Osteocyte (in vitro differentiated cells): ENCODE measurements around the gene BMAL1. TPM values are rescaled to one million over a fixed set of nuclear protein-coding genes. Genes with fewer than 3 reads are reported as not detected.

ENCODE experiments used
- DNase-seq: peaks from one replicate; pipeline ENCODE4 v3.0.0; 2021; ENCODE audit warnings: mixed read lengths; ENCODE audit not compliant: unreplicated experiment; ENCODE audit errors: extremely low spot score
- H3K27ac Mint-ChIP-seq: one replicate; pipeline ENCODE4 v1.8.0; 2021; ENCODE audit warnings: mild to moderate bottlenecking, mixed read lengths; ENCODE audit not compliant: unreplicated experiment
- H3K27me3 Mint-ChIP-seq: one replicate; pipeline ENCODE4 v1.8.0; 2021; ENCODE audit warnings: mixed read lengths; ENCODE audit not compliant: unreplicated experiment
- H3K36me3 Mint-ChIP-seq: one replicate; pipeline ENCODE4 v1.8.0; 2021; ENCODE audit warnings: mixed read lengths; ENCODE audit not compliant: unreplicated experiment
- H3K4me1 Mint-ChIP-seq: one replicate; pipeline ENCODE4 v1.8.0; 2021; ENCODE audit warnings: mixed read lengths; ENCODE audit not compliant: unreplicated experiment
- H3K4me3 Mint-ChIP-seq: one replicate; pipeline ENCODE4 v1.8.0; 2021; ENCODE audit warnings: mild to moderate bottlenecking, moderate library complexity, mixed read lengths; ENCODE audit not compliant: unreplicated experiment
- H3K9me3 Mint-ChIP-seq: one replicate; pipeline ENCODE4 v1.8.0; 2021; ENCODE audit warnings: mixed read lengths; ENCODE audit not compliant: unreplicated experiment
- CTCF ChIP-seq: fragments of 200-600 bp; sonication (generic); IDR thresholded peaks from 2 replicates; pipeline ENCODE4 v1.5.0; 2021; ENCODE audit warnings: antibody characterized with exemption, mild to moderate bottlenecking, moderate library complexity
- total RNA-seq: library from RNA; stranded (reverse); gene quantifications from 2 replicates; pipeline ENCODE4 v1.2.1, GENCODE V29; 2021

Gene BMAL1
- total RNA-seq, 1 donor from 2014 or later = 25.3 TPM

GRCh38 chr11:13289081-13289480 is 11.5 kb downstream of the BMAL1 start:
- Mint-ChIP-seq H3K4me1 (peaks cover 26% of the 10 kb centered on the region), H3K27ac (no peak overlapping the region), H3K36me3 (no peaks in the 10 kb centered on the region), H3K9me3 (no peaks in the 10 kb centered on the region), H3K27me3 (no peaks in the 10 kb centered on the region), H3K4me3 (no peak overlapping the region)
- no peak for DNase-seq
- TF ChIP-seq CTCF = peak; percentile 16

DNA sequence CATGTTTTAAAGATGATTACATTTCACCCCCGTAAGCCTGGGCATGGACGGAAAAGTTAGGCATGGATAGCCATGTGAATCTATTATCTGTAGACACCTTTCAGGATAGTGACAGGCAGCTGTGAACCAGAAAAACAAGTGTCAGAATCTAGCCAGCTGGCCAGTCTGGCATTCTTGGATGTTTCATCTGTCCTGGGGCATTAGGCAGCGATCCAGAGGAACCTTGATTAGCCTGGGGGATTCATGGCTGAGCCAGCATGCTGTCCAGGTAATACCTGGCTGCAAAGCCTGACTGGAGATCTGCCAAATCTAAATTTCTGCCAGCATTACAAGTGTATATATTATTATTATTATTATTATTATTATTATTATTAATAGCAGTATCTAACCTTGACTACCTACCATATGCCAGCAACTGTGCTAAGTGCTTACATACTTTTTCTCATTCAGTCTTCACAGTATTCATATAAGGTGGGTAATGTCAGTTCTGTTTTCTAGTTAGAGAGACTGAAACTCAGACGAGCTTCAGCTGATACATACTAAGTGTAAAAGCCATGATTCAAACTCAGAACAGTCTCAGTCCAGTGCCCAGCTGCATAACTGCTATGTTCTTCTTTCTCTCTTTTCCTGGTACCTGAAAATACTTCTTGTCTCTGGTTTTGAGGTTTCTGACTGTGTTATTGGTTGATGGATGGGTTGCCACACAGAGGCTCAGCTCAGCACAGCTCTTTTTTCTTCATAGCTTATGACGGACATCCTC is 12.8 kb downstream of the BMAL1 start:
- Mint-ChIP-seq H3K4me1 (peaks cover 26% of the 10 kb centered on the region), H3K9me3 (no peaks in the 10 kb centered on the region), H3K27ac (no peak overlapping the region), H3K27me3 (no peaks in the 10 kb centered on the region), H3K4me3 (no peak overlapping the region), H3K36me3 (no peaks in the 10 kb centered on the region)
- no peak for DNase-seq
- no peak for TF ChIP-seq CTCF

- Mint-ChIP-seq H3K36me3 (no peaks in the 10 kb centered on the region), H3K9me3 (no peaks in the 10 kb centered on the region), H3K27me3 (no peaks in the 10 kb centered on the region), H3K27ac (no peak overlapping the region), H3K4me1 (peaks cover 26% of the 10 kb centered on the region), H3K4me3 (no peak overlapping the region)
- no peak for DNase-seq
- no peak for TF ChIP-seq CTCF
Measured at GRCh38 chr11:13291361-13291760, 13.8 kb downstream of the BMAL1 start.

DNA sequence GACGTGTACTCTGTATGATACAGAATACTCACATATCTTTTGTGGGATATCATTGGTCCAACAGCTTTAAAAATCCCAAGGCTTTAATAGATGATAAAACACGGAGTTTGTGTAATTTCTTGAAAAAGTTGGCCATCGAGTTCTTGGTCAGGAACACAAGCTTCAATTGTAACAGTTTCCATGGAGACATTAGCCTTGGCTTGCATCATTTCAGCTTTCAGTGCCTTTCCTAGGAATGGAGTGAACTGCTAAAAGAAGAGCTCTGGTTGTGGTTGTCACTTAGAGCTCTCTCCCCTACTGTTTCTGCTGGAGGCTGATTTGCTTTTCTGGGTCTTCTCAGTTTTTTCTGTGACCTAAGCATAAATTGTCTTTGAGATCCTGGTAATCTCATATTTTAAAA is 14.2 kb downstream of the BMAL1 start:
- Mint-ChIP-seq H3K4me1 (peaks cover 23% of the 10 kb centered on the region), H3K27me3 (no peaks in the 10 kb centered on the region), H3K27ac (no peak overlapping the region), H3K4me3 (no peak overlapping the region), H3K9me3 (no peaks in the 10 kb centered on the region), H3K36me3 (no peaks in the 10 kb centered on the region)
- DNase-seq = no peak
- no peak for TF ChIP-seq CTCF

DNA sequence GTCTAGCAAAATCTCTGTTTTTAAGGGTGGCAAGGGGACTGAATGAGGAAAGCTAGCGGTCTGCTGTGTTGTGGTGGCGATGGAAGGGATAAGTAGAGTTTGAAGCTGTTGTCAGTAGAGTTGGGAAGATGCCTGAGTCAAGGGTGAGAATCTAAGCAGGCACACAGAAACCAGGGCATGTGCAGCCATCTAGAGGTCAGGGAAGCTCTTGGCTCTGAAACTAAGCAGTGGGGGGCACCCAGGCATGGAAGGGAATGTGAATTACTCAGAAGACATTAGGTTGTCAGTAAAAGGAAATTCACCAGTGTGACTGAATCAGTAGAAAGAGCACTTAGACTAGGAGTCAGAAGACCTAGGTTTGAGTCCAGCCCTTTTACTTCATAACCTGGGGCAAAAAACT is 15.4 kb downstream of the BMAL1 start:
- no peak for TF ChIP-seq CTCF
- no peaks in the 10 kb centered on the region for H3K9me3 Mint-ChIP-seq
- H3K4me3 Mint-ChIP-seq = no peak overlapping the region
- no peaks in the 10 kb centered on the region for H3K27me3 Mint-ChIP-seq
- no peak for DNase-seq
- H3K27ac Mint-ChIP-seq = no peak overlapping the region
- no peaks in the 10 kb centered on the region for H3K36me3 Mint-ChIP-seq
- peaks cover 16% of the 10 kb centered on the region for H3K4me1 Mint-ChIP-seq
